ENCODE data around the gene MTA3.
"Not testable (repeated sequence)": the region's sequence is repeated elsewhere in the genome, so short reads cannot be mapped to it uniquely, and the experiment has no call there.

Gene MTA3

GRCh38 chr2:42636934-42637333 lies 68.5 kb downstream of the MTA3 start:
- no peaks in the 10 kb centered on the region for H3K9me3 ChIP-seq (ENCODE audit: low read depth, low read length)
- TF ChIP-seq EZH2 (IDR thresholded peaks at IDR 0.05) (no peak), POLR2AphosphoS5 (IDR thresholded peaks at IDR 0.05; ENCODE audit: borderline replicate concordance, low read depth, low read length) (no peak), FOXP2 (optimal IDR thresholded peaks at IDR 0.05; ENCODE audit: control extremely low read depth, extremely low read length, insufficient read depth) (no peak)

GRCh38 chr2:42638080-42638784 lies 69.8 kb downstream of the MTA3 start:
- Histone ChIP-seq H3K4me3 (peak overlapping the region; percentile 13; the same call in 1 of the 2 replicates), H3K27ac (peak overlapping the region; percentile 53), H3K9me3 (ENCODE audit: low read depth, low read length) (no peaks in the 10 kb centered on the region), H3K9ac (ENCODE audit: insufficient read length) (peak overlapping the region; percentile 56), H3K36me3 (ENCODE audit: insufficient read depth, low read length) (peaks cover 2% of the 10 kb centered on the region)
- TF ChIP-seq POLR2AphosphoS5 (IDR thresholded peaks at IDR 0.05; ENCODE audit: borderline replicate concordance, low read depth, low read length) (no peak), FOXP2 (optimal IDR thresholded peaks at IDR 0.05; ENCODE audit: control extremely low read depth, extremely low read length, insufficient read depth) (no peak), EZH2 (IDR thresholded peaks at IDR 0.05) (no peak)
- DNase-seq (ENCODE audit: low read depth, low spot score), result no peak

More at GRCh38 chr2:42636934-42637333, 68.5 kb downstream of the MTA3 start:
- H3K27ac ChIP-seq, result peak overlapping the region; percentile 76
- no peaks in the 10 kb centered on the region; the same call in 1 of the 2 replicates for H3K36me3 ChIP-seq (ENCODE audit: insufficient read depth, low read length)
- H3K4me3 ChIP-seq, result no peak overlapping the region
- H3K9ac ChIP-seq (ENCODE audit: insufficient read length), result no peak overlapping the region
- DNase-seq (ENCODE audit: low read depth, low spot score), result no peak

GRCh38 chr2:42639340-42640077 lies 71.1 kb downstream of the MTA3 start:
- Histone ChIP-seq H3K9ac (ENCODE audit: insufficient read length) (peak overlapping the region; percentile 56), H3K36me3 (ENCODE audit: insufficient read depth, low read length) (peaks cover 13% of the 10 kb centered on the region), H3K27ac (peak overlapping the region; percentile 44; the same call in 1 of the 2 replicates), H3K9me3 (ENCODE audit: low read depth, low read length) (no peaks in the 10 kb centered on the region), H3K4me3 (peak overlapping the region; percentile 59)
- DNase-seq (ENCODE audit: low read depth, low spot score), result no peak
- no peak for TF ChIP-seq EZH2 (IDR thresholded peaks at IDR 0.05)
- TF ChIP-seq FOXP2 (optimal IDR thresholded peaks at IDR 0.05; ENCODE audit: control extremely low read depth, extremely low read length, insufficient read depth), result no peak
- TF ChIP-seq POLR2AphosphoS5 (IDR thresholded peaks at IDR 0.05; ENCODE audit: borderline replicate concordance, low read depth, low read length), result no peak

- Histone ChIP-seq H3K36me3 (ENCODE audit: insufficient read depth, low read length) (peaks cover 21% of the 10 kb centered on the region), H3K4me3 (no peak overlapping the region)
These were observed 71.8 kb downstream of the MTA3 start for GRCh38 chr2:42640261-42640660.

GRCh38 chr2:42642371-42642770 lies 73.9 kb downstream of the MTA3 start:
- not testable (repeated sequence) for H3K9me3 ChIP-seq (ENCODE audit: low read depth, low read length); DNase-seq (ENCODE audit: low read depth, low spot score); H3K27ac ChIP-seq; H3K9ac ChIP-seq (ENCODE audit: insufficient read length); H3K4me3 ChIP-seq
- peaks cover 33% of the 10 kb centered on the region for H3K36me3 ChIP-seq (ENCODE audit: insufficient read depth, low read length)

More at GRCh38 chr2:42640261-42640660, 71.8 kb downstream of the MTA3 start:
- DNase-seq (ENCODE audit: low read depth, low spot score), result no peak
- Histone ChIP-seq H3K27ac (no peak overlapping the region), H3K9me3 (ENCODE audit: low read depth, low read length) (no peaks in the 10 kb centered on the region), H3K9ac (ENCODE audit: insufficient read length) (no peak overlapping the region)
- TF ChIP-seq POLR2AphosphoS5 (IDR thresholded peaks at IDR 0.05; ENCODE audit: borderline replicate concordance, low read depth, low read length), result no peak
- TF ChIP-seq EZH2 (IDR thresholded peaks at IDR 0.05), result no peak
- TF ChIP-seq FOXP2 (optimal IDR thresholded peaks at IDR 0.05; ENCODE audit: control extremely low read depth, extremely low read length, insufficient read depth), result no peak

- no peak for DNase-seq (ENCODE audit: low read depth, low spot score)
- Histone ChIP-seq H3K27ac (no peak overlapping the region), H3K9ac (ENCODE audit: insufficient read length) (no peak overlapping the region), H3K9me3 (ENCODE audit: low read depth, low read length) (no peaks in the 10 kb centered on the region), H3K36me3 (ENCODE audit: insufficient read depth, low read length) (peaks cover 33% of the 10 kb centered on the region), H3K4me3 (no peak overlapping the region)
- TF ChIP-seq FOXP2 (optimal IDR thresholded peaks at IDR 0.05; ENCODE audit: control extremely low read depth, extremely low read length, insufficient read depth), result no peak
- TF ChIP-seq EZH2 (IDR thresholded peaks at IDR 0.05), result no peak
- no peak for TF ChIP-seq POLR2AphosphoS5 (IDR thresholded peaks at IDR 0.05; ENCODE audit: borderline replicate concordance, low read depth, low read length)
These were observed 77.1 kb downstream of the MTA3 start for GRCh38 chr2:42645551-42645950.

- no peak overlapping the region for H3K27ac ChIP-seq
- H3K4me3 ChIP-seq, result no peak overlapping the region
- H3K9ac ChIP-seq (ENCODE audit: insufficient read length), result no peak overlapping the region
- peaks cover 26% of the 10 kb centered on the region for H3K36me3 ChIP-seq (ENCODE audit: insufficient read depth, low read length)
- no peak for TF ChIP-seq FOXP2 (optimal IDR thresholded peaks at IDR 0.05; ENCODE audit: control extremely low read depth, extremely low read length, insufficient read depth)
- TF ChIP-seq EZH2 (IDR thresholded peaks at IDR 0.05), result no peak
- TF ChIP-seq POLR2AphosphoS5 (IDR thresholded peaks at IDR 0.05; ENCODE audit: borderline replicate concordance, low read depth, low read length), result no peak
- H3K9me3 ChIP-seq (ENCODE audit: low read depth, low read length), result no peaks in the 10 kb centered on the region
- DNase-seq (ENCODE audit: low read depth, low spot score), result no peak
These were observed 80.4 kb downstream of the MTA3 start for GRCh38 chr2:42648796-42649195.

GRCh38 chr2:42651057-42651456 lies 82.6 kb downstream of the MTA3 start:
- Histone ChIP-seq H3K9ac (ENCODE audit: insufficient read length) (no peak overlapping the region), H3K36me3 (ENCODE audit: insufficient read depth, low read length) (peaks cover 8% of the 10 kb centered on the region), H3K4me3 (no peak overlapping the region), H3K9me3 (ENCODE audit: low read depth, low read length) (no peaks in the 10 kb centered on the region), H3K27ac (no peak overlapping the region)
- DNase-seq (ENCODE audit: low read depth, low spot score), result no peak
- TF ChIP-seq POLR2AphosphoS5 (IDR thresholded peaks at IDR 0.05; ENCODE audit: borderline replicate concordance, low read depth, low read length) (no peak), FOXP2 (optimal IDR thresholded peaks at IDR 0.05; ENCODE audit: control extremely low read depth, extremely low read length, insufficient read depth) (no peak), EZH2 (IDR thresholded peaks at IDR 0.05) (no peak)
